SU-DHL-6 (cell line): ENCODE results near the gene CREBBP.

Experiments used
- CTCF ChIP-seq: fragments of 200-600 bp; sonication (generic); IDR thresholded peaks from one replicate; pipeline ENCODE4 v1.5.1; 2017; ENCODE audit warnings: antibody characterized with exemption, mild to moderate bottlenecking, low read length, moderate library complexity; ENCODE audit not compliant: insufficient read depth, poor library complexity, severe bottlenecking
- EZH2phosphoT487 ChIP-seq: fragments of 200-600 bp; sonication (generic), shearing (Covaris generic); conservative IDR thresholded peaks from 2 replicates; pipeline ENCODE4 v1.6.1; 2018; ENCODE audit warnings: mild to moderate bottlenecking, antibody characterized with exemption, low read length, moderate library complexity, mixed read lengths

DNA sequence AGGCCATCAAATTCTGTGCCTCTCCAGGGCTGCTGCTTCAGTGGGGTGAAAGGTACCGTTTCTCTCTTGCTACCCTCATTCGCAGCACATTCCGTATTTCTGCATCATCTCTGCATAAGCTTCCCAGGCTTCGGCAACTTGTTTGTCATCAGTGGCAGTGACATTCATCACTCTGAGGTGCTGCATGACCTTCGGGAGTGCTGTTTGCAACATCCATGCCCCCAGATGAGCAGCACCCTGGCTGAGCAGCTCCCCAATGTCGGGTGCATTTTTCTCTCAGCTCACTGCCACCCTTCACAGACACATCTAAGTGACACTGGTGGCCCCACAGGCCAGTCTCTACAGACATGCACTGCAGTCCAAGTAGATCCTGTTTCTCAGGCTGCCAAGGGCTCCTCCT lies 3.8 kb downstream of the CREBBP start:
- TF ChIP-seq CTCF (no peak), EZH2phosphoT487 (no peak)
